RWPE2 (cell line): Measurements from ENCODE around the gene MIS18BP1.
"Not testable (repeated sequence)": the region's sequence is repeated elsewhere in the genome, so short reads cannot be mapped to it uniquely, and the experiment has no call there.

Experiments used
- ATAC-seq: fragments of 200-7000 bp; cut with Tn5 transposase; 3 replicates; pipeline ENCODE4 v1.9.1; 2021; ENCODE audit warnings: low read depth
- DNase-seq: peaks from one replicate; pipeline ENCODE4 v3.0.0-alpha.2; 2020; ENCODE audit warnings: low spot score
- H3K27ac ChIP-seq: fragments of 450-650 bp; 2 replicates; pipeline ENCODE4 v1.5.1; 2017; ENCODE audit warnings: mild to moderate bottlenecking; ENCODE audit not compliant: poor library complexity, severe bottlenecking
- H3K27me3 ChIP-seq: fragments of 250-450 bp; sonication (Bioruptor Pico); 2 replicates; pipeline ENCODE4 v1.5.1; 2021; ENCODE audit warnings: mild to moderate bottlenecking, moderate library complexity; ENCODE audit not compliant: insufficient read depth, poor library complexity, severe bottlenecking
- H3K36me3 ChIP-seq: fragments of 250-450 bp; sonication (Bioruptor Pico); 2 replicates; pipeline ENCODE4 v1.5.1; 2020; ENCODE audit warnings: low read depth, mild to moderate bottlenecking, moderate library complexity
- H3K4me1 ChIP-seq: fragments of 250-450 bp; sonication (Bioruptor Pico); 2 replicates; pipeline ENCODE4 v1.5.1; 2021; ENCODE audit warnings: mild to moderate bottlenecking, moderate library complexity; ENCODE audit not compliant: insufficient read depth, poor library complexity, severe bottlenecking
- H3K4me3 ChIP-seq: fragments of 250-450 bp; sonication (Bioruptor Pico); 2 replicates; pipeline ENCODE4 v1.5.1; 2021; ENCODE audit warnings: mild to moderate bottlenecking, moderate library complexity; ENCODE audit not compliant: severe bottlenecking
- H3K9me3 ChIP-seq: fragments of 250-450 bp; sonication (Bioruptor Pico); 2 replicates; pipeline ENCODE4 v1.5.1; 2021; ENCODE audit warnings: mild to moderate bottlenecking, moderate library complexity; ENCODE audit not compliant: severe bottlenecking
- CTCF ChIP-seq: fragments of 450-650 bp; IDR thresholded peaks from one replicate; pipeline ENCODE4 v1.5.1; 2017; ENCODE audit warnings: mild to moderate bottlenecking, moderate library complexity; ENCODE audit not compliant: poor library complexity, severe bottlenecking

Gene MIS18BP1

GRCh38 chr14:45227566-45227965 is 25.4 kb downstream of the MIS18BP1 start:
- Histone ChIP-seq H3K27ac (no peak overlapping the region), H3K4me1 (no peaks in the 10 kb centered on the region), H3K9me3 (no peaks in the 10 kb centered on the region), H3K27me3 (no peaks in the 10 kb centered on the region), H3K4me3 (no peak overlapping the region), H3K36me3 (peaks cover 99% of the 10 kb centered on the region)
- ATAC-seq (no peak), DNase-seq (no peak)
- no peak for TF ChIP-seq CTCF

GRCh38 chr14:45222485-45223262 is 30.3 kb downstream of the MIS18BP1 start:
- TF ChIP-seq CTCF: no peak
- no peak overlapping the region for H3K27ac ChIP-seq
- no peak for ATAC-seq
- no peak overlapping the region for H3K4me3 ChIP-seq
- no peaks in the 10 kb centered on the region for H3K27me3 ChIP-seq
- no peaks in the 10 kb centered on the region for H3K9me3 ChIP-seq
- DNase-seq: no peak
- peaks cover 97% of the 10 kb centered on the region for H3K36me3 ChIP-seq
- no peaks in the 10 kb centered on the region for H3K4me1 ChIP-seq

DNA sequence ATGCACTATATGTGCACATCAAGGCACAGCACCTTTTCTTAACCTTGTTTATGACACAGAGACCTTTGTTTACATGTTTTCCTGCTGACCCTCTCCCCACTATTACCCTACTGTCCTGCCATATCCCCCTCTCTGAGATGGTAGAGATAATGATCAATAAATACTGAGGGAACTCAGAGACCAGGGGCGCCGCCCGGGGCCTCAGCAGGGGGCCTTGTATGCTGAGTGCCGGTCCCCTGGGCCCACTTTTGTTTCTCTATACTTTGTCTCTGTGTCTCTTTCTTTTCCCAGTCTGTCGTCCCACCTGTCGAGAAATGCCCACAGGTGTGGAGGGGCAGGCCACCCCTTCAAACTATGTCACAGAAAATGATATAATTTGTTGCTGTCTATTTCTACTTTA is 38.7 kb downstream of the MIS18BP1 start:
- peaks cover 83% of the 10 kb centered on the region for H3K36me3 ChIP-seq
- DNase-seq, H3K4me1 ChIP-seq, ATAC-seq, H3K27ac ChIP-seq, H3K27me3 ChIP-seq, H3K9me3 ChIP-seq, H3K4me3 ChIP-seq: not testable (repeated sequence)

GRCh38 chr14:45213716-45214115 is 39.3 kb downstream of the MIS18BP1 start:
- peaks cover 83% of the 10 kb centered on the region for H3K36me3 ChIP-seq
- H3K4me1 ChIP-seq, H3K9me3 ChIP-seq, H3K27me3 ChIP-seq, H3K4me3 ChIP-seq, ATAC-seq, H3K27ac ChIP-seq, DNase-seq: not testable (repeated sequence)

DNA sequence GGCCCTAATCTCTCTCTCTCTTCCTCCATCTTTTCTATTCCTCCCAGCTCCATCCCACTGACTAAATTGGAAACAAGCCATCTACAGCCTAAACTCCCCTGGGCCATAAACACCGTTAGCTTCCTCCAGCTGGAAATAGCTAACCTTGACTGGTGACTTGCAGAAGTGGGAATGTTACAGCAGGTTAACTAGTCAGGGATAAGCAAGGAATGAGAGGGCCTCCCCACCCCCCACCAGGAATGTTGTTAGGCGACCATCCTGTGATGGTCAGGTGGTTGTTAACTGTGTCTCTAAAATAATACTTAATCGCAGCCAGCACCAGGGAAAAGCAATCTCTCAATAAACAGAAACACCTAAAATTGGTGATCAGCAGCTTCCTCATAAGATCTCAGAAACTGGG is 40.8 kb downstream of the MIS18BP1 start:
- no peak; the same call in 2 of the 3 replicates for ATAC-seq
- Histone ChIP-seq H3K4me3 (no peak overlapping the region), H3K27ac (no peak overlapping the region), H3K4me1 (no peaks in the 10 kb centered on the region), H3K9me3 (no peaks in the 10 kb centered on the region), H3K36me3 (peaks cover 83% of the 10 kb centered on the region), H3K27me3 (no peaks in the 10 kb centered on the region)
- DNase-seq: no peak
- no peak for TF ChIP-seq CTCF

- DNase-seq (no peak), ATAC-seq (no peak)
- no peaks in the 10 kb centered on the region for H3K4me1 ChIP-seq
- no peak for TF ChIP-seq CTCF
- no peaks in the 10 kb centered on the region for H3K9me3 ChIP-seq
- no peaks in the 10 kb centered on the region for H3K27me3 ChIP-seq
- no peak overlapping the region for H3K4me3 ChIP-seq
- no peak overlapping the region for H3K27ac ChIP-seq
- peaks cover 83% of the 10 kb centered on the region for H3K36me3 ChIP-seq
Measured at GRCh38 chr14:45211295-45211694, 41.7 kb downstream of the MIS18BP1 start.
